SU-DHL-6 (cell line): ENCODE measurements around the gene ZBTB21.

Experiments
- CTCF ChIP-seq: fragments of 200-600 bp; sonication (generic); IDR thresholded peaks from one replicate; pipeline ENCODE4 v1.5.1; 2017; ENCODE audit warnings: antibody characterized with exemption, mild to moderate bottlenecking, low read length, moderate library complexity; ENCODE audit not compliant: insufficient read depth, poor library complexity, severe bottlenecking
- EZH2phosphoT487 ChIP-seq: fragments of 200-600 bp; sonication (generic), shearing (Covaris generic); conservative IDR thresholded peaks from 2 replicates; pipeline ENCODE4 v1.6.1; 2018; ENCODE audit warnings: mild to moderate bottlenecking, antibody characterized with exemption, low read length, moderate library complexity, mixed read lengths

DNA sequence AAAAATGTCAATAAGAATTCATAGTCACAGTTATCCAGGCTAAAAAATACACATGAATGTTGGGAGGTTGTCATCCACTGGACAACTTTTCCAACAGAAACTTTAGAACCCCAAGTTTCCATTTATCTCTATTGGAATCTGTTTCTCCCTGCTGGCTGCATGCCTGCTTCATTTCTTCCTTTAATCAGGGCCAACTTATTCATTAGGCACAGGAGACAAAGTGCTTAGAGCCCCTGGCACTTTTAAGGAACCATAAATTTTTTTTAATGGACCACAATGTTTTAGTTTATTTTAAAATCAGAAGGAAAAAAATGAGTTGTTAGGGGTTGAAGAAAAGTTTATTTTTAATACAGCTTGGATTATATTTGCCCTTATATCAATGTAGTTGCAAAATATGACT, 29.6 kb downstream of the ZBTB21 start:
- TF ChIP-seq CTCF: no peak
- no peak for TF ChIP-seq EZH2phosphoT487
